Pericardium fibroblast (primary cell): Measurements from ENCODE around the gene OR51D1. TPM values are rescaled to one million over a fixed set of nuclear protein-coding genes. Genes with fewer than 3 reads are reported as not detected.

Source experiments
- total RNA-seq: library from RNA; depleted of rRNA; stranded (reverse); fragments of >200 nt; gene quantifications from 2 replicates; pipeline ENCODE4 v1.2.3, GENCODE V29; 2015

OR51D1 gene, protein sequence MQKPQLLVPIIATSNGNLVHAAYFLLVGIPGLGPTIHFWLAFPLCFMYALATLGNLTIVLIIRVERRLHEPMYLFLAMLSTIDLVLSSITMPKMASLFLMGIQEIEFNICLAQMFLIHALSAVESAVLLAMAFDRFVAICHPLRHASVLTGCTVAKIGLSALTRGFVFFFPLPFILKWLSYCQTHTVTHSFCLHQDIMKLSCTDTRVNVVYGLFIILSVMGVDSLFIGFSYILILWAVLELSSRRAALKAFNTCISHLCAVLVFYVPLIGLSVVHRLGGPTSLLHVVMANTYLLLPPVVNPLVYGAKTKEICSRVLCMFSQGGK
- not detected in 2 replicates for total RNA-seq

DNA sequence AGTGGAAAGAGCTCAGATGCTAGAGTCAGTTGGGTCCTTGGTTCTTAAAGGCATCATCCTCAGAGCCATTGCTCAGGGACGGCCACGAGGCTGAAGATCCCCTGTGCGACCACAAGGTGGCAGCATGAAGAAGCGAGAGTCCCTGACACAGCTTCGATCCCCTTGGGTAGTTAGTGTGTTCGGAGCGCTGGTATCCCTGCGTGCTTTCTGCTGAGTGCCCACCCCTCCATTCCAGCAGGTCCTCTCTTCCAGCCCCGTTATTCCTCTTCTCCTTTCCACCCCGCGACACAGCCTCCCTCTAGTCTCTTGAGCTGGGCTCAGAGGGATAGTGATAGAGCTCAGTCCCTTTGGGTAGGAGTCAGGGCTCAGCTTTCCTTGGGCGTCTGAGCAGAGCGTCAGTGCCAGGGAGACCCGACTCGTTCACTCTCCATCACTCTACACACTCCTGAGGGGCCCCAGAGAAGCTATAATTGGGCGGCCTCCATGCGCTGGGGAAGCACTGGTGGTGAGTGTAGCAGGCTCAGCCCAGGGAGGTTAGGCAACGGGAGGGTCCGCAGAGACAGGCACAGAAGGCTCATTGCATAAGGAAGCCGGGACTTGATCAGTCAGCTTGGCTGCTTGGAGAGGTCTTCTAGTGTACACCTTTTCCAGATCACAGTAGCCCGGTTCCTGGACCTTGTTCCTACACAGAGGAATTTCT, at the start of gene OR51D1:
OR51D1 (plus strand) TSS at position 516 of the 700 bp plus-strand sequence. CDS start 2,314 bp downstream, outside the sequence.

DNA sequence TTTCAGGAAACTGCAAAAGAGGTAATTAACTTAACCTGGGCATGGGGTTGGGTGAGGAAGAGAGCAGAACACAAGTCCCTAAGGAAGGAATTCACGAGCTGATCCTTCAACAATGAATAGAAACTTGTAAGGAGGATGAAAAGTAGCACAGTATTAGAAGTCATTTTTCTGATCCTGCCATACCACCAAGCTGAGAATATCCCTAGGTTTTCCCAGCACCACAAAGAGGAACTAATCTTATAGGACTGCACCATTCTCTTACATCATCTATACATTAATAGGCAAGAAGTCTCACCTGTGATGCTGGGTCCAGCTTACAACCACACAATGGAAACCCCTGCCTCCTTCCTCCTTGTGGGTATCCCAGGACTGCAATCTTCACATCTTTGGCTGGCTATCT, 43.5 kb upstream of the OR51D1 start, which contains the start of gene OR52I1:
OR52I1 (plus strand) TSS at position 301 of the 400 bp plus-strand sequence; CDS start at position 301, 0 bp downstream.

DNA sequence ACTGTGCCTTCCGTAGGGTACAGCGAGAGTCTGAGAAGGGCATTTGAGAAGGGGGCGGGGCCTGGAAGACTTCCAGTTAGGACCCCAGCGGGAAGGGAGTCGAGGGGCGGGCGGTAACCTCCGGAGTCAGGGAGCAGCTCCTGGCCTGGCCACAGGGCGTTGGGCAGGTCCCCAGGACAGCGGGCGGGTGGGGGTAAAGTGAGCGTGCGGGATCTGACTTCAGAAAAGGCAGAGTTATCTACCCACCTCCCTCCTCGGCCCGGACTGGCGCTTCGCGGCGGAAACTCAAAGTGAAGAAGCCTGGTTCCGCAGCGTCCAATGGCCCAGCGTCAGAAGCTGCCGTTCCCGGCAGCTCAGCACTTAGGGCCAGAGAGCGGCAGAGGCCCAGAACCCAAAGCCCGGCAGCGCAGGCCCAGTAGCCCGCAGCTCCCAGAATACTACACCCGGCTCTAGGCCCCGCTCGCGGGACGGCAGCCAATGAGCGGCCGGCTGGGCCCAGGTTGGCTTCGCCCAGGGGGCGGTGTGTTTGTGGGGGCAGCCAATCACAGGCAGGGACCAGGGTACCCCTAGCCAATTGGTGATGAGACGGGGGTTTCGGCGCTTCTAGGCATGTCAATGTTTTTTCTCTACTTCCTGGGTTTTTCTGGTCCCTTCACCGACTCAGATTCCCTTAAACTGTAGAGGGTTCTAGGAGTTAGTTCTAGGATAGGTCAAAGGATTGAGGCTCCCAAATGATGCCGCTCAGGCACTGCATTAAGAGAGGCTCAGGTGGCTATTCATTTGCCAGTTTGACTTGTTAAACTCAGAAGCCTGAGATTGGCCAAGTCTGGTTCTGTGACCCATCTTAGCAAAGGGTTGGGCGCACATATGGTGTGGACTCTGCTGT, 29.3 kb upstream of the OR51D1 start, which contains the start of gene TRIM68:
TRIM68 (minus strand) TSS at position 451 of the 886 bp plus-strand sequence. CDS start 2,727 bp downstream, outside the sequence.

DNA sequence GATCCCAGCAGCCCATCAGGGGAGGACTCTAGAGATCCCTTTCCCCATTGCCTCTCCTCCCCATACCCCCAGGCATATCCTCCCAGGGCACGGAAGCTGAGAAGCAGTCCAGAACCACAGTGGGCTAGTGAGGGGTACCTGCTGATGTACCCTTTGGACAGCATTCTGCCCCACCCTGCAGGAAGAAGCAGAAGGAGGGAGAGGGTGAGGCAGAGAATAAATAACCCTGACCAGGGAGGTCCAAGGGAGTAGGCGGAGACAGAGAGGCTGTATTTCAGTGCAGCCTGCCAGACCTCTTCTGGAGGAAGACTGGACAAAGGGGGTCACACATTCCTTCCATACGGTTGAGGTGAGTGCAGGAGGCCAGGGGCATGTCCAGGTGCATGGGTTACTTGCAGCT, 6.4 kb downstream of the OR51D1 start, which contains the start of gene OR51E1:
OR51E1 (plus strand) TSS at position 301 of the 400 bp plus-strand sequence. CDS start 8,545 bp downstream, outside the sequence.

Other genes starting within 250 kb of the OR51D1 start
- gene TRIM21, start 243.8 kb upstream of the OR51D1 start, total RNA-seq: 10.6 and 11.1 TPM in 2 replicates
- not detected in 2 replicates for gene OR52K2, start 188.2 kb upstream of the OR51D1 start, total RNA-seq
- gene OR52K1, start 154.8 kb upstream of the OR51D1 start, total RNA-seq: not detected in 2 replicates
- not detected in 2 replicates for gene OR52M1, start 92.3 kb upstream of the OR51D1 start, total RNA-seq
- gene OR52I2, start 55.7 kb upstream of the OR51D1 start, total RNA-seq: not detected in 2 replicates
- gene OR52I1, start 43.4 kb upstream of the OR51D1 start, total RNA-seq: not detected in 2 replicates
- gene TRIM68, start 29.2 kb upstream of the OR51D1 start, total RNA-seq: 7.2 and 12.2 TPM in 2 replicates
- not detected in 2 replicates for gene OR51E1, start 6.5 kb downstream of the OR51D1 start, total RNA-seq
- not detected in 2 replicates for gene OR51E2, start 60.4 kb downstream of the OR51D1 start, total RNA-seq
- not detected in 2 replicates for gene MMP26, start 67.3 kb downstream of the OR51D1 start, total RNA-seq
- gene OR51F1, start 132.5 kb downstream of the OR51D1 start, total RNA-seq: not detected in 2 replicates
- not detected in 2 replicates for gene OR52R1, start 166.9 kb downstream of the OR51D1 start, total RNA-seq
- not detected in 2 replicates for gene OR51F2, start 183.8 kb downstream of the OR51D1 start, total RNA-seq
- not detected in 2 replicates for gene OR51S1, start 211.7 kb downstream of the OR51D1 start, total RNA-seq
- not detected in 2 replicates for gene OR51T1, start 244.4 kb downstream of the OR51D1 start, total RNA-seq